Fibroblast of mammary gland (primary cell): ENCODE data around the gene SIVA1.
"Not testable (repeated sequence)": the region's sequence is repeated elsewhere in the genome, so short reads cannot be mapped to it uniquely, and the experiment has no call there.

Experiments used
- DNase-seq: peaks from one replicate; pipeline ENCODE4 v3.0.0-alpha.2; 2010; ENCODE audit warnings: low read depth
- H3K4me3 ChIP-seq: 2 replicates; pipeline ENCODE4 v1.5.1; 2011; ENCODE audit warnings: low read depth, mild to moderate bottlenecking, low read length, moderate library complexity; ENCODE audit not compliant: control insufficient read depth
- CTCF ChIP-seq: conservative IDR thresholded peaks from 2 replicates; pipeline ENCODE4 v1.5.1; 2011; ENCODE audit warnings: low read depth, low read length, inconsistent platforms; ENCODE audit not compliant: control insufficient read depth, insufficient read depth

Gene SIVA1

GRCh38 chr14:104724981-104725771 is 27.8 kb upstream of the SIVA1 start:
- no peak overlapping the region for H3K4me3 ChIP-seq

GRCh38 chr14:104725772-104726548 is 27.0 kb upstream of the SIVA1 start:
- DNase-seq: no peak
- no peak overlapping the region for H3K4me3 ChIP-seq
- no peak for TF ChIP-seq CTCF

More at GRCh38 chr14:104724981-104725771, 27.8 kb upstream of the SIVA1 start:
- TF ChIP-seq CTCF: peak; percentile 33
- DNase-seq: peak; percentile 28

- H3K4me3 ChIP-seq: no peak overlapping the region
- no peak for DNase-seq
- TF ChIP-seq CTCF: no peak
Observed at GRCh38 chr14:104726600-104727451, 26.1 kb upstream of the SIVA1 start.

GRCh38 chr14:104728631-104729030 is 24.3 kb upstream of the SIVA1 start:
- no peak for DNase-seq
- H3K4me3 ChIP-seq: no peak overlapping the region
- TF ChIP-seq CTCF: no peak

GRCh38 chr14:104729176-104729834 is 23.6 kb upstream of the SIVA1 start:
- not testable (repeated sequence) for H3K4me3 ChIP-seq, DNase-seq

- TF ChIP-seq CTCF: no peak
- no peak overlapping the region for H3K4me3 ChIP-seq
- no peak for DNase-seq
Observed at GRCh38 chr14:104729835-104730181, 23.1 kb upstream of the SIVA1 start.

GRCh38 chr14:104730487-104730886 is 22.5 kb upstream of the SIVA1 start:
- no peak for TF ChIP-seq CTCF
- no peak overlapping the region for H3K4me3 ChIP-seq
- DNase-seq: no peak
